HG03175 (cell line): Measurements from ENCODE around the gene DMD.
A peak's percentile ranks its signal among the peaks of the same experiment; 100 is the strongest.

Source experiments
- ATAC-seq: cut with Tn5 transposase; IDR thresholded peaks from one replicate; pipeline ENCODE4 v1.9.1; 2021; ENCODE audit warnings: mild to moderate bottlenecking, moderate library complexity; ENCODE audit not compliant: unreplicated experiment

Gene DMD

DNA sequence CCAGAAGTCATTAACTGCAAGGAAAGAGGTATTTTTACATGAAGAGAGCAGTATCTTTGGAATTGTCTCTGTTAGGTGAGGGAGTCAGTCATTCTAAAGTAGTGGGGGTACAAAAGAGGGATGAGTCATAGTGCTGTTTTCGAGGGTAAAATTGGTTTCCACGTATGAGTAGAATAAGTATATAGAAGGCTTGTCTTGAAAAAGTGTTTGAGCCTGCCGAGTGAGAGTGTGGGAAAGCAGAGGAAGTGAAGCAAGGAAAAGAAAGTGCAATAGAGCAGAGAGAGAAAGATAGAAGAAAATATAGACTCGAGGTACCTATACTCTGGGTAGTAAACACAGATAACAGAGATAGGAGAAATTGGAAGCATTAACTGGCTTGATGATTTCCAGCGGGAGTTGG, 696.4 kb downstream of the DMD start:
- ATAC-seq: peak; percentile 58

DNA sequence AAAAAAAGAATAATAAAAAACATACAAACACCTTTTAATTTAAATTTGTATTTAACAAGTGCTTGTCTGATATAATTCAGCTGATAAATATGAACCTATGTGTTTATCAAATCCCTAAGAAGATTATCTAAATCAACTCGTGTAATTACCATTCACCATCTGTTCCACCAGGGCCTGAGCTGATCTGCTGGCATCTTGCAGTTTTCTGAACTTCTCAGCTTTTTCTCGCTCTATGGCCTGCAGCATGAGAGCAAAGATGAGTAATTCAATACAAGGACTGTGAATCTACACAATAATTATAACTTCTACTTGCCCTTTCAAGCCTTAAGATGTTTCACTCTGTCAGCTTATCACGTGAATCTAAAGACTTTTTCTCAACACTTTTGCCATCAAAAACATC, 709.7 kb downstream of the DMD start:
- ATAC-seq: no peak

DNA sequence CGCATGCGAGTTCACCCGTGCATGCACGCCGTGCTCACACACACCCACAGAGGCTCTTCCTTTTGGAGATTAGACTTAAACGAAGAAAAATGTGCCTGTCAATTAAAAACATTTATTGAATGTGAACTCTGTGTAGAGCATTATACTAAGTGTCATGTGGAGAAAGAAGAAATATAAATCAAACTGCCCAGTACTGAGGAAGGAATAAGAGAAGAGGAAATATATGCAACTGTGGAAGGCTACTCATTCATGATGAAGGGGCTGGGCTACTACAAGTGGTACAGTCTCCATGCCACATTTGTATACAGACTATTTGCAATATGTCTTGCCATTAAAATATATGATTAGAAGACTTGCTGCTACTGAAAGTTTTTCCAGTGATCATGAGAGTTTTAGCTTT, 714.7 kb downstream of the DMD start:
- ATAC-seq: no peak

DNA sequence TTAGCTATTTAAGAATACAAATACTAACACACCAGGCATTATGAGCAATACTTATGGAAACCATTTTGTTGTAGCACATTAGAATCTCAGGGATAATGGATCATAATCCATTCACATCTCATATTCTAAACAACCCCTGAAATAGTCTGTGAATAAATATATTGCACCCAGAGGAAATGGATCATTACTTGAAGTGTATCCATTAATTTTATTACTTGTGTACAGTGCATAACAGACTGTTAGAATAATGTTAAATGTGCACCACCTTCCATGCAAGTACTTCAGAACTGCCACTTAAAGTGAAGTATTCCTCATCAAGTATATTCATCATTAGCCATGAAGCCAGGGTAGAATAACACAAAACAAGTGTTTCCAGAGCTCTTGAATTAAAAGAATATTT, 715.5 kb downstream of the DMD start:
- no peak for ATAC-seq

DNA sequence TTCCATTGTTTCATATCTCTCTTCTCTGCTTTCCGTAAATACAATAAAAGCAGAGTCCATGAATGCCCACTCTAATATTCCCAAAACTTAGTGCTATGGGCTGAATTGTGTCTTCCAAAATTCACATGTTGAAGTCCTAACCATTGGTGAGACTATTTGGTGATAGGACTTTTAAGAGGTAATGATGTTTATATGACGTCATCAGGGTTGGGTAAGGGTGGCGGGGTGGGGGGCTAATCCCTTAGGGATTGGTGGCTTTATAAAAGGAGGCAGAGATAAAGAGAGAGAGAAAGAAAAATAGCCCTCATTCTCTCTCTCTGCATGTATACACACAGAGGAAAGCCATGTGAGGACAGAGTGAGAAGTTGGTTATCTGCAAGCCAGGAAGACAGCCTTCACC, 722.2 kb downstream of the DMD start:
- no peak for ATAC-seq

DNA sequence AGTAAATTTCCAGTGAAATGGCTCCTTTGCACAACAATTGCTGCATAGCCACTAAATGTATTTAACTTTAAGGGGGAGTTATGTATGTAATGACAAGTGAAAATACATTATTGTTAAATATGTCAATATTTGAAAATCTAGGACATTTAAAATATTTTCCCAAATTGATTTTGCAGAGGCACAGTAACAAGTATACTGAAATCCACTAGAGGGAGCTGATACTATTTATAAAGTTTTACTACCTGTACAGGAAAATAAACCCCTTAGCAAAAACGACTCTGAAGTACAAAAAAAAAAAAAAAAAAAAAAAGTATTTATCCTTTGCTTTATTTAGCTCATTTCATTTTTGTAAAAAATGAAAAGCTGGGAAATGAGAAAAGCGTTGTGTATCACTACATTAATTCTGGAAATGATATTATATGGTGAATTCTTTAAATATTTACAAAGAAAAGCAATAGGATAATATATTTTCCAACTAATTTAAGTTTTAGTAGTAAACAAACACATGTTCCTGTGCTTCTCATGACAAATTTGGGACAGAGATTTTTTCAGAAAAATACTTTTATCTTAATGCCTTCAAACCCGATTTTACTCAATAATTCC, 727.7 kb downstream of the DMD start:
- ATAC-seq: no peak

DNA sequence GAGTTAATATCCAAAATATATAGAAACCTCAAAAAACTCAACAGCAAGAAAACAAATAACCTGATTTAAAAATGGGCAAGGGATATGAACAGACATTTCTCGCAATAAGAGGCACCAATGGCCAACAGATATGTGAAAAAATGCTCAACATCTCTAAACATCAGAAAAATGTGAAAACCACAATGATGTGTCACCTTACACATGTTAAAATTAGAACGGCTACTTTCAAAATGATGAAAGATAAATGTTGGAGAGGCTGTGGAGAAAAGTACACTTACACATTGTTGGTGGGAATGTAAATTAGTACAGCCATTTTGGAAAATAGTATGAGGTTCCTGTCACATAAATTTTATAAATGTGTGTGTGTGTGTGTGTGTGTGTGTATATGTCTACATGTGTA, 731.3 kb downstream of the DMD start:
- ATAC-seq: no peak

DNA sequence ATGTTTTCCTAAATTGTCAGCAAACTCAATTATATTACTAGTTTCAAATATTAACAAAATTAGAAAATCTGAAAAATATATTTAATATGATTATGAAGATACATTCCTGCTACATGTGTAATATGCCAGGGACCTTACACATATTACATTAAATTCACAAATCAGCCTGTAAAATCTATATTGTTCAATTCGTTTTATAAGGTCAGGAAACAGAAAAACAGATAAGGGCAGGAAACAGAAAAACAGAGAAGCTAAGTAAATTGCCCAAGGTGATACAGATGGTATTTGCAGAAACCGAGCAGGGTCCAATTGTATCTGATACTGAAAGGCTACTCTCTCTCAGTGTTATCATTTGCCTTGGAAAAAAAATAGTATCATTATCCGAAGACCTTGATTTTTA, 739.0 kb downstream of the DMD start:
- ATAC-seq: no peak

DNA sequence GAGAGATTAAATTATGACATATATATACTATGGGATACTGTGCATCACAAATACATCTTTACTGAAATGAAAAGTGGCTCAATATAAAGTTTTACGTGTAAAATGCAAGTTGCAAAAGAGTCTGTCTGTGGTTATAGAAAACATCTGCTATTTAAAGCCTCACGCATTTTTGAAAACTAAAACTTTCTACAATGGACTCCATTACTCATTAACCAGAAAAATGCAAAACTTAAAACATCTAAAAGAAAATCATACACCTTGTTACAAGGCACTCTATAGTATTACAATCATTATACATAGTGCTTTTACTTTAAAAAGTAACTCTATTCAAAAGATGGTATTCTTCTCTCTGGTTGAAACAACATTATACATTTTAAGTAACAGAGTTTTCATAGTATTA, 755.6 kb downstream of the DMD start:
- no peak for ATAC-seq

DNA sequence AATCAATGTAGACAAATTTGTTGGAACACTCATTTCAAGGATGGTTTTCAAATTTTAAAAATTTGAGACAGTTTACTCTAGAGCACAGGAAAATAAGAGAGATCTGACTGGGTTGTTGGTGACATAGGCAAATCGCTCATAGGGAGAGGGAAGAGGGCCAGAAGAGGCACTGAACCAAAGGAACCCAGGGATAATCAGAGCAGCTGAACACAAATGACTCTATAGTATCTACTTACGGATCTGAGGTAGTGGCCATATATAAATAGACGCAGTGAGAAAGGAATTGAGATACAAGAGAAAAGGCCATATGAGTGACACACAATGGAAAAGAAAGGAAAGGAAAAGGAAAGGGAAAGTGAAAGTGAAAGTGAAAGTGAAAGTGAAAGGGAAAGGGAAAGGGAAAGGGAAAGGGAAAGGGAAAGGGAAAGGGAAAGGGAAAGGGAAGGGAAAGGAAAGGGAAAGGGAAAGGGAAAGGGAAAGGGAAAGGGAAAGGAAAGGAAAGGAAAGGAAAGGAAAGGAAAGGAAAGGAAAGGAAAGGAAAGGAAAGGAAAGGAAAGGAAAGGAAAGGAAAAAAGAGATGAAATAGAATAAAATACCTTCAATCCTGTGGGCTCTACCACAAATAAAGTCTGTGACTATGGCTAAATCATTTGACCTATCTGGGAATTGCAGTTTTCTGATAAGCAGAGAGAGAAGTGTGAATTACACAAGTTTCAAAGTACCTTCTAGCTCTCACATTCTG, 759.2 kb downstream of the DMD start:
- no peak for ATAC-seq

DNA sequence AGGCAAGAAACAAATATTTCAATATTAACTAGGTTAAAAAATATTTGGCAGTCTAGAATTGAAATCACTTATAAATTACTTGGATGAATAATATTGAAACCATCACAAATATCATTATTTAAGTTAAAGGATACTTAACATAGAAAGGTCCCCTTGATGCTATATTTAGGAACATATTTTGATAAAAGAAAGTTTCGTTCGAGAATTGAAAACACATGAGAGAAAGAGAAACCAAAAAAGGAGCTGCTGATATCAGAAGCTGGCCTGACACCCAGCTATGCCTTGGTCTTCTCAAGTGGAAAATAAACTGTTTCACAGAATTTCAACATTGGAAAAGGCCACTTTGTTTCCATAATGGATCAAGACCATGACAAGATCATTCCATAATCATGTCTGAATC, 762.4 kb downstream of the DMD start:
- ATAC-seq: peak; percentile 62

DNA sequence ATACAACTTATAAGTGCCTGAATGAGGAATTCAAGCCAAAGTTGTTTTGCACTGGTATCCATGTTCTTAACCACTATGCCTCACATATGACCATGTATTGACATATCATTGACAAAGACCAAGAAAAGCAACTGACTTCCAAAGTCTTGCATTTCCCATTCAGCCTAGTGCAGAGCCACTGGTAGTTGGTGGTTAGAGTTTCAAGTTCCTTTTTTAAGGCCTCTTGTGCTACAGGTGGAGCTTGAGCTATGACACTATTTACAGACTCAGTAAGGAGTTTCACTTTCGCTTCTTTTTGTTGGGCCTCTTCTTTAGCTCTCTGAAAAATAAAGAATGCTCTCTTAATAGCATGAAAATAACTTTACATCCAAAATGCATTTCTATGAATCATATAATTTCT, 763.0 kb downstream of the DMD start:
- peak; percentile 100 for ATAC-seq

DNA sequence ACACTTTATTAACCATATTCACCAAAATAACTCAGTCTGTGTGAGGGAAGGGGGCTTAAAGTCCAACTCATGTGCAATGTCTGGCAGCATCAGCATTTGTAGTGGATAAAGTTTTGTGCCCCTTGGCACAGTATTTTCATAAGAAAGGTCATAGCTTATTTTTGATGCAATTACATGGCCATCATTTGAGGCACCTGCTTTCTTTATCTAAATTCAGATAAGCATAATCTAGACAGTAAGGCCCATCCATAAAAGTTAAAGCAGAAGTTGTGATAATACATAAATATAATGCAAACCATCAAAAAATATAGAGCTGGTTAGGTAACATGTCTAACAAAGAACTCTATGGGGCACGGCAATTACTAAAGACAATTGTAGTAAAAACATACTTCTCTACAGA, 763.7 kb downstream of the DMD start:
- ATAC-seq: no peak

DNA sequence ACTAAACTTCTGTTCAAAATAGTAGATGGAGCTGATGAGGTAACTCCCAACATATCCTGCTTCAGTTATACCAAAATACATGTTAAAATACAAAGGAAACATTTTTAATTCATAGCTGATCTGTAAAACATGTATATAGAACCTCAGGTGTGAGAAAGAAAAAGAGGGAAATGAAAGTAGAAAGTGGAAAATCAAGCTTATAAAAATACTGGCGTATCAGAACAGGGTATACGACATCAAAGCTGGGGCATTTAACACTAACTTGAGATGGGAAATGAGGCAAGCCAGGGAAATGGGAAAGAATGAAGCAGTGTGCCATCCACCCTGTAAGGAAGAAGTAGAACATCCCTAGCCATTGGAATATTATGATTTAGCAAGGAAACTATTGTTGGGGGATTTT, 767.5 kb downstream of the DMD start:
- no peak for ATAC-seq

DNA sequence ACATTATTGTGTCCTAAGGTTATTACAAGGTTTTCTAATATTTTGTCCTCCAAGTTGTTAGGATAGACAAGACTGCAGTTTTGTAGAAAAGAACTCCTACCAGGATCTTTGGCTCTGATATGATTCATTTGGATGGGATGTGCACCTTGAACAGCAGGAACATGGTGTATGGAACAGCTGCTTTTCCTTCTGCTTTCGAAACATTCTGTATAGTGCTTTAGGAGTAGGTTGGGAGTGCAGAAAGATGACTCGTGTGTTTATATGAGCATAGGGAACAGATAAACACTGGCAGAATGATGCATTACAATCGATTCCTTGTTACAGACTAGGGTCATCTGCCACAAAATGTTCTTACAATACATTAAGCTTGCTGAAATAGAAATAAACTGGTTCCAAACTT, 790.1 kb downstream of the DMD start:
- ATAC-seq: no peak

DNA sequence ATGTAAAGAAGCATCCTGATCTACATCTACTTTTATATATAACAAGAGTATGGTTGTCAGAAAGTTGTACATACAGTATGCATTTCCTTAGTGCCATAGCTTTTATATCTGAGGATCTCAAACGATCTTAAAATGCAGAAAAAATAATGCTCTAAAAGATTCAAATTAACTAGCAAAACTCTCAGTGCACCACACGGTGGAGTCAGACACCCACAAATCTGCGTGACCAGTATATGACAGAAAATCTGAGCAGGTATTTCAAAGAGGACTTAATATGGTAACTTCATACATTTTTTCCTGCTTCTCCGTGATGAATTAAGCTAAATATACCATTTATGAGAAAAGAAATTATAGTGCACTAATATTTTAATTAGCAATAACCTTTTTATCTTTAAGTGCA, 803.0 kb downstream of the DMD start:
- ATAC-seq: no peak

DNA sequence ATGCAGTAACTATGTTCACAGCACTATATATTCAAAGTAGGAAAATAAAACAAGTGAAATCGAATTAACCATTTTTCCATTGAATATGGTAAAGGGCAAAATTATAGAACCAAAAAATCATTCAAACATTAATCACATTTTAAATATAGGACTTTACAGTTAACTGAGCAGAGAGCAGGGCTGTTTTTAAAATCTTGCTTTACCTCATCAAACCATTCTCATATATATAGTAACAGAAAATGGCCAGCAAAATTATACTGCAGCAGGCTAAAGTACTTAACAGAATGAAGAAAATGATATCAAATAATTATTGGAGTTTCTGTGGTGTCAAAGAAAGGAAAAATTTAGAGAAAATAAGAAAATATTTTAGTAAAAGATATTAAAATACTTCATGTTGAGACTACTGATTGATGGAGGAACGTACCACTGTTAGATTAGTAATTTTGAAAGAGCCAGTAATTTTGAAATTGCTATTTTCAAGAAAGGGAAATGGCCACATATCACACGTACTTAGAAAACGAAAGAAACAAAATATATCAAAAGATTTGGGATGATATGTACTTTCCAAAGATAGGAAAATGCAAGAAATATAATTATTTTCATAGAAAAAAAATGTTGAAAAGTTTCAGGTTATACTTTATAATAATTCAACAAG, 813.7 kb downstream of the DMD start:
- ATAC-seq: no peak

DNA sequence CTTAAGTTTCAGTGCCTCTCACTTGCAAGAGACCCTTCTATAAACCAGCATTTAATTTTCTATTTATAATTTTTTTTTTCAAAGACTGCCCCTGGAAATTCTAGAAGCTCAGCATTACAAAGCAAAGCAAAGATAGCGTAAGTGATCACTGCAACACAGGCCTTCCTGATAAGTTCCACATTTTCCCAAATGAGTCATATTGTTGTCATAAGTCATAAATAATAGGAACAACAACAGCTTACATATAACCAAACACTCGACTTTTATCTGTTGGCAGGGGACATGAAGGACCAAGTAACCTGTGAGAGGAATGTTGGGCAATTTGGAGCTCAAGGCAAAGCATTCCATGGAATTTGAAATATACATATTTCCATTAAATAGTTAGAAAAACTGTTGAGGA, 815.5 kb downstream of the DMD start:
- ATAC-seq: no peak

DNA sequence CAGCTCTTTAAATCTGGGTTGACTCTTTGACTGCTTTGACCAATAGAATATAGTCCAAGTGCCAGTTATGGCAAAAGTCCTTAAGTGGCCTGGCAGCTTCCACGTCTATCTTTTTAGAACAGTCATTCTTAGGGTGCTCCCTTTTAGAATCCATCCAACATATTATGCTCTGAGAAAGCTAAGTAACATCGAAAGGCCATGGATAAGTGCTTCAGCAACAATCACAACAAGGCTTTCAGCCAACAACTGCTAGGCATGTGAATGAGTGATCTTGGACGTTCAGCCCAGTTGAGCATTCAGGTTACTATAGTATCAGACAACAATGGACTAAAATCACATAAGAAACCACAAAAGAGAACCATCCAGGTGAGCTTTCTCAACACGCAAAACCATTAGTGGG, 818.7 kb downstream of the DMD start:
- no peak for ATAC-seq

DNA sequence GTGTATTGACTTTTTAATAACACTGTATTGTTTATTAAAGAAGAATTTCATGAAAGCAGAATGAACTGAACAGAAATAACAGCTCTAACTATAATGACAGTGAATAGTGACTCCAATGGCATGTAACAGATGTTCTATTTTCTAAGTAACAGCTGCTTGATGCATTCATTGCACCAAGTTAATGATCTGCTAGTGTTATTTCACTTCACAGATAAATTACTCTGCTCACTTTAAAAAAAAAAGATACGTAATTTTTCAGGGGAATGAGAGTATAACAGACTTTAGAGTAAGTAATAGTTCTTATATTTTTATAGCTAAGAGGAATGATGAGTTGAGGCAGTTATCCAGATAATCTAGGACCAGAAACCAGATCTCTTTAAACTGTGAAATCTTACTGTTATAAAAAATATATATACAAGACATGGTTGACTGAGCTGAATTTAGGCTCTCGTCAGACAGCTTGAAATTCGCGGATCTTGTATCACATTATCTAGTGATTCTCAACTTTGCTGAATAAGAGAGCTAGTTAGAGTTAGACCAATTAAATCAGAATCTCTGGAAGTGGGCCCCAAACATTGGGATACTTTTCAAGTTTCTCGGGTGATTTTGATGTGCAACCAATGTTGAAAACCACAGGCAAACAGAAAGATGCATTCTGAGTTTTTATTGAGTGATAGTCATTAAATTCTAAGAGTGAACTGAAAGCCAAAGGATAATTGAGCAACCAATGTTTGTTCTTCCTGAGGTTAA, 840.7 kb downstream of the DMD start:
- no peak for ATAC-seq

DNA sequence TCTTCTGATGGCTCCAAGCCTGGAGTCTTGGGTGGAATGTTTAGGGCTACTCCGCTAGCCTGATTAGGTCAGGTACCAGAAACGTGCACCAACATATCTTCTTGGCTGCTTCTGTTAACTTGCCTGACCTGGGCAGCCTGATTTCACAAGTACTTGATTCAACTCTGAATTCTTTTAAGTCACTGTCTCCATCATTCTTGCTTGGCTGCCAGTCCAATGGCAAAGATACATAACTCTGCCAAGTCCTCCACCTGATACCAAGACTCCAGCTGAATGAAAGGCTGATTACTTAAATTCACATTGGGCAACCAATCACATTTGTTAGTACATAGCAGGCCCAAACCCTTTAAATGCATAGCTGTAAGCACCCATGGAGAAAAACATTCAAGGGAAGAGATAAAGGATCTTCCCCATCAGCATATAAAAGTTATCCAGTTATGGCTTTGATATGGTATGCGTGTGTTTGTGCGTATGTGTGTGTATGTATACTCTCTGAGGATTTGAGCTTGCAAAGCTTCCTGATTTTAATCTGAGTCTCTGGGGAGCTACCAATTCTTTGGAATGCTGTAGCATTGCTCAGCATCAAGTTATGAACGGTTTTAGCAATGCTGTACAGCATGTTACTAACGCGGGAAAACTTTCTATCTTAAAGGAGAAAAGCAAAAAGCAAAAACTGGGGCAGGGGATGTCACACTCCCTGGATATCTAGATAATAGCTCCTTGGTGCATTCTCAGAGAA, 917.2 kb downstream of the DMD start:
- no peak for ATAC-seq
